Hepatocyte (in vitro differentiated cells): ENCODE results near the gene KARS1.
"Not testable (repeated sequence)": the region's sequence is repeated elsewhere in the genome, so short reads cannot be mapped to it uniquely, and the experiment has no call there.

Experiments
- EZH2 ChIP-seq: fragments of 200-600 bp; sonication (generic); IDR thresholded peaks from 2 replicates; pipeline ENCODE4 v1.6.1; 2016; ENCODE audit warnings: antibody characterized with exemption, mild to moderate bottlenecking, borderline replicate concordance
- TF ChIP-seq, protein P1 (sequence below): fragments of 200-600 bp; sonication (generic); IDR thresholded peaks from 2 replicates; pipeline ENCODE4 v1.5.1; 2016; ENCODE audit warnings: antibody characterized with exemption, mild to moderate bottlenecking; ENCODE audit not compliant: poor library complexity

GRCh38 chr16:75591927-75592326, 55.5 kb downstream of the KARS1 start:
- TF ChIP-seq, protein P1, sequence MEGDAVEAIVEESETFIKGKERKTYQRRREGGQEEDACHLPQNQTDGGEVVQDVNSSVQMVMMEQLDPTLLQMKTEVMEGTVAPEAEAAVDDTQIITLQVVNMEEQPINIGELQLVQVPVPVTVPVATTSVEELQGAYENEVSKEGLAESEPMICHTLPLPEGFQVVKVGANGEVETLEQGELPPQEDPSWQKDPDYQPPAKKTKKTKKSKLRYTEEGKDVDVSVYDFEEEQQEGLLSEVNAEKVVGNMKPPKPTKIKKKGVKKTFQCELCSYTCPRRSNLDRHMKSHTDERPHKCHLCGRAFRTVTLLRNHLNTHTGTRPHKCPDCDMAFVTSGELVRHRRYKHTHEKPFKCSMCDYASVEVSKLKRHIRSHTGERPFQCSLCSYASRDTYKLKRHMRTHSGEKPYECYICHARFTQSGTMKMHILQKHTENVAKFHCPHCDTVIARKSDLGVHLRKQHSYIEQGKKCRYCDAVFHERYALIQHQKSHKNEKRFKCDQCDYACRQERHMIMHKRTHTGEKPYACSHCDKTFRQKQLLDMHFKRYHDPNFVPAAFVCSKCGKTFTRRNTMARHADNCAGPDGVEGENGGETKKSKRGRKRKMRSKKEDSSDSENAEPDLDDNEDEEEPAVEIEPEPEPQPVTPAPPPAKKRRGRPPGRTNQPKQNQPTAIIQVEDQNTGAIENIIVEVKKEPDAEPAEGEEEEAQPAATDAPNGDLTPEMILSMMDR, result not testable (repeated sequence)
- TF ChIP-seq EZH2, result not testable (repeated sequence)
